ENCODE measurements around the gene MINDY3.

GRCh38 chr10:15822131-15822530 is 38.2 kb downstream of the MINDY3 start:
- no peak for TF ChIP-seq CTCF (IDR thresholded peaks at IDR 0.05; ENCODE audit: low read depth, low read length, poor library complexity, severe bottlenecking)
- TF ChIP-seq EZH2phosphoT487 (IDR thresholded peaks at IDR 0.05; ENCODE audit: borderline replicate concordance, low read length): no peak

Measured in DOHH2 (cell line).